Astrocyte (in vitro differentiated cells and primary cell): ENCODE data around the gene ACTN1. TPM values are rescaled to one million over a fixed set of nuclear protein-coding genes. Genes with fewer than 3 reads are reported as not detected.
"Not testable (repeated sequence)": the region's sequence is repeated elsewhere in the genome, so short reads cannot be mapped to it uniquely, and the experiment has no call there.

Source experiments
- DNase-seq: peaks from one replicate; pipeline ENCODE4 v3.0.0-alpha.2; 2010; ENCODE audit warnings: low read depth
- FAIRE-seq: peaks from 2 replicates; lab custom pipeline; 2011; peaks lifted over from hg19 to GRCh38; lab: Jason Lieb, UNC
- H2AFZ ChIP-seq: 2 replicates; pipeline ENCODE4 v1.6.0; 2012; ENCODE audit warnings: low read depth, low read length, inconsistent platforms
- H3K27ac ChIP-seq: 2 replicates; pipeline ENCODE4 v1.5.1; 2011; ENCODE audit warnings: low read depth, low read length, inconsistent platforms
- H3K27me3 ChIP-seq: 2 replicates; pipeline ENCODE4 v1.6.0; 2011; ENCODE audit warnings: low read length, inconsistent platforms; ENCODE audit not compliant: insufficient read depth
- H3K36me3 ChIP-seq: 2 replicates; pipeline ENCODE4 v1.5.1; 2011; ENCODE audit warnings: low read length, inconsistent platforms; ENCODE audit not compliant: insufficient read depth
- H3K4me1 ChIP-seq: 2 replicates; pipeline ENCODE4 v1.5.1; 2011; ENCODE audit warnings: low read length, inconsistent platforms; ENCODE audit not compliant: insufficient read depth
- H3K4me2 ChIP-seq: 2 replicates; pipeline ENCODE4 v1.6.0; 2012; ENCODE audit warnings: low read length, inconsistent platforms
- H3K4me3 ChIP-seq: 2 replicates; pipeline ENCODE4 v1.5.1; 2011; ENCODE audit warnings: low read depth, mild to moderate bottlenecking, low read length, inconsistent platforms; ENCODE audit not compliant: insufficient read depth
- H3K79me2 ChIP-seq: 2 replicates; pipeline ENCODE4 v1.6.0; 2012; ENCODE audit warnings: mild to moderate bottlenecking, low read length, inconsistent platforms; ENCODE audit not compliant: insufficient read depth
- H3K9ac ChIP-seq: 2 replicates; pipeline ENCODE4 v1.6.0; 2012; ENCODE audit warnings: mild to moderate bottlenecking, low read length, inconsistent platforms
- H3K9me3 ChIP-seq: 2 replicates; pipeline ENCODE4 v1.5.1; 2012; ENCODE audit warnings: low read depth, mild to moderate bottlenecking, low read length, inconsistent platforms; ENCODE audit not compliant: insufficient read depth
- H4K20me1 ChIP-seq: 2 replicates; pipeline ENCODE4 v1.6.0; 2012; ENCODE audit warnings: low read length, inconsistent platforms; ENCODE audit not compliant: insufficient read depth
- H3K27ac Mint-ChIP-seq: one replicate; pipeline ENCODE4 v1.8.0; 2021; ENCODE audit warnings: mild to moderate bottlenecking, mixed read lengths; ENCODE audit not compliant: unreplicated experiment
- H3K27me3 Mint-ChIP-seq: one replicate; pipeline ENCODE4 v1.8.0; 2021; ENCODE audit warnings: low read depth, mixed read lengths; ENCODE audit not compliant: unreplicated experiment
- H3K36me3 Mint-ChIP-seq: one replicate; pipeline ENCODE4 v1.8.0; 2021; ENCODE audit warnings: low read depth, mixed read lengths; ENCODE audit not compliant: unreplicated experiment
- H3K4me1 Mint-ChIP-seq: one replicate; pipeline ENCODE4 v1.8.0; 2021; ENCODE audit warnings: low read depth, mixed read lengths; ENCODE audit not compliant: unreplicated experiment
- H3K4me3 Mint-ChIP-seq: one replicate; pipeline ENCODE4 v1.8.0; 2021; ENCODE audit warnings: mild to moderate bottlenecking, moderate library complexity, mixed read lengths; ENCODE audit not compliant: unreplicated experiment
- H3K9me3 Mint-ChIP-seq: one replicate; pipeline ENCODE4 v1.8.0; 2021; ENCODE audit warnings: mild to moderate bottlenecking, mixed read lengths; ENCODE audit not compliant: unreplicated experiment
- CTCF ChIP-seq: IDR thresholded peaks from 2 replicates; pipeline ENCODE4 v1.5.1; 2011; ENCODE audit warnings: low read depth, mild to moderate bottlenecking, inconsistent platforms, low read length, moderate library complexity; ENCODE audit not compliant: insufficient read depth
- EZH2 ChIP-seq: IDR thresholded peaks from 2 replicates; pipeline ENCODE4 v1.6.1; 2012; ENCODE audit warnings: mild to moderate bottlenecking, low read length, inconsistent platforms; ENCODE audit not compliant: insufficient read depth
- total RNA-seq: library from RNA; stranded (reverse); gene quantifications from 2 replicates; pipeline ENCODE4 v1.2.1, GENCODE V29; 2021

Gene ACTN1
- total RNA-seq, 1 donor from 2014 or later: 1,163 TPM

- peak overlapping the region; percentile 99 for H3K9ac ChIP-seq
- FAIRE-seq: peak; percentile 79
Measured at GRCh38 chr14:68975667-68976066, 3.4 kb downstream of the ACTN1 start.

GRCh38 chr14:68974759-68975347 is 4.2 kb downstream of the ACTN1 start:
- Histone ChIP-seq H3K27ac (peak overlapping the region; percentile 92), H3K27me3 (no peaks in the 10 kb centered on the region), H3K4me1 (peaks cover 71% of the 10 kb centered on the region), H3K4me2 (peak overlapping the region; percentile 94), H2AFZ (no peak overlapping the region), H3K79me2 (peaks cover 92% of the 10 kb centered on the region), H4K20me1 (peaks cover 75% of the 10 kb centered on the region), H3K4me3 (peak overlapping the region; percentile 89), H3K36me3 (peaks cover 59% of the 10 kb centered on the region), H3K9me3 (no peaks in the 10 kb centered on the region), H3K9ac (peak overlapping the region; percentile 99)
- Mint-ChIP-seq H3K4me3 (peak overlapping the region; percentile 94), H3K36me3 (peaks cover 48% of the 10 kb centered on the region), H3K27me3 (no peaks in the 10 kb centered on the region), H3K4me1 (peaks cover 64% of the 10 kb centered on the region), H3K9me3 (no peaks in the 10 kb centered on the region), H3K27ac (peak overlapping the region; percentile 95)
- FAIRE-seq: no peak
- no peak for TF ChIP-seq EZH2
- no peak for TF ChIP-seq CTCF
- no peak for DNase-seq

More at GRCh38 chr14:68975667-68976066, 3.4 kb downstream of the ACTN1 start:
- Mint-ChIP-seq H3K27me3 (no peaks in the 10 kb centered on the region), H3K27ac (peak overlapping the region; percentile 95), H3K4me1 (peaks cover 63% of the 10 kb centered on the region), H3K36me3 (peaks cover 47% of the 10 kb centered on the region), H3K9me3 (no peaks in the 10 kb centered on the region), H3K4me3 (peak overlapping the region; percentile 94)
- Histone ChIP-seq H3K9me3 (no peaks in the 10 kb centered on the region), H2AFZ (no peak overlapping the region), H3K4me1 (peaks cover 70% of the 10 kb centered on the region), H4K20me1 (peaks cover 67% of the 10 kb centered on the region), H3K36me3 (peaks cover 53% of the 10 kb centered on the region), H3K79me2 (peaks cover 90% of the 10 kb centered on the region), H3K4me3 (peak overlapping the region; percentile 89), H3K27ac (peak overlapping the region; percentile 92), H3K4me2 (peak overlapping the region; percentile 94), H3K27me3 (no peaks in the 10 kb centered on the region)
- TF ChIP-seq CTCF (no peak), EZH2 (no peak)
- DNase-seq: peak; percentile 91

GRCh38 chr14:68973639-68974038 is 5.5 kb downstream of the ACTN1 start:
- Histone ChIP-seq H3K9ac (peak overlapping the region; percentile 16), H3K79me2 (peaks cover 100% of the 10 kb centered on the region), H3K27ac (peak overlapping the region; percentile 41), H3K27me3 (no peaks in the 10 kb centered on the region), H3K36me3 (peaks cover 68% of the 10 kb centered on the region), H4K20me1 (peaks cover 87% of the 10 kb centered on the region), H3K4me1 (peaks cover 82% of the 10 kb centered on the region), H3K9me3 (no peaks in the 10 kb centered on the region), H3K4me2 (peak overlapping the region; percentile 50), H2AFZ (no peak overlapping the region), H3K4me3 (no peak overlapping the region)
- Mint-ChIP-seq H3K36me3 (peaks cover 48% of the 10 kb centered on the region), H3K4me3 (peak overlapping the region; percentile 54), H3K27me3 (no peaks in the 10 kb centered on the region), H3K9me3 (no peaks in the 10 kb centered on the region), H3K27ac (no peak overlapping the region), H3K4me1 (peaks cover 76% of the 10 kb centered on the region)
- TF ChIP-seq CTCF (no peak), EZH2 (no peak)
- FAIRE-seq (no peak), DNase-seq (no peak)

- peak overlapping the region; percentile 41 for H3K27ac ChIP-seq
- H3K4me1 Mint-ChIP-seq: peaks cover 81% of the 10 kb centered on the region
- peaks cover 72% of the 10 kb centered on the region for H3K36me3 ChIP-seq
- not testable (repeated sequence) for H3K27ac Mint-ChIP-seq, H3K9me3 Mint-ChIP-seq, DNase-seq, H3K27me3 ChIP-seq, FAIRE-seq, H3K9me3 ChIP-seq, H2AFZ ChIP-seq, H3K4me3 ChIP-seq, H3K27me3 Mint-ChIP-seq
- peak overlapping the region; percentile 22 for H3K4me3 Mint-ChIP-seq
- H3K4me2 ChIP-seq: peak overlapping the region; percentile 50
- peaks cover 92% of the 10 kb centered on the region for H4K20me1 ChIP-seq
- H3K4me1 ChIP-seq: peaks cover 86% of the 10 kb centered on the region
- peak overlapping the region; percentile 16 for H3K9ac ChIP-seq
- H3K36me3 Mint-ChIP-seq: peaks cover 48% of the 10 kb centered on the region
- H3K79me2 ChIP-seq: peaks cover 100% of the 10 kb centered on the region
Measured at GRCh38 chr14:68973219-68973565, 5.9 kb downstream of the ACTN1 start.
